GM12892 (cell line): ENCODE measurements around the gene FAM118B.

Experiments
- POLR2A ChIP-seq: IDR thresholded peaks from 2 replicates; pipeline ENCODE4 v1.6.1; 2011; ENCODE audit warnings: low read depth, low read length, control low read depth
- TAF1 ChIP-seq: IDR thresholded peaks from 2 replicates; pipeline ENCODE4 v1.6.1; 2011; ENCODE audit warnings: low read depth, mild to moderate bottlenecking, control low read depth, low read length, borderline replicate concordance

- TF ChIP-seq TAF1 (no peak), POLR2A (no peak)
These were observed 39.0 kb upstream of the FAM118B start for GRCh38 chr11:126172596-126173038.
